Measurements from ENCODE around the gene AFF3. TPM values are rescaled to one million over a fixed set of nuclear protein-coding genes. Genes with fewer than 3 reads are reported as not detected.

The AFF3 gene
- total RNA-seq, 1 experiment from 2014 or later = not detected

GRCh38 chr2:99918389-99918788, 224.0 kb downstream of the AFF3 start:
- H3K27me3 Mint-ChIP-seq (ENCODE audit: unreplicated experiment) = peaks cover 87% of the 10 kb centered on the region
- no peak overlapping the region for H3K27ac Mint-ChIP-seq (ENCODE audit: unreplicated experiment)
- no peak for TF ChIP-seq CTCF (IDR thresholded peaks at IDR 0.05; ENCODE audit: unreplicated experiment)
- BruUV-seq (replicated peaks) = no TSS peak
- H3K4me1 Mint-ChIP-seq (ENCODE audit: low read depth, unreplicated experiment) = no peaks in the 10 kb centered on the region
- CTCF ChIA-PET = no interaction called here
- no peaks in the 10 kb centered on the region for H3K36me3 Mint-ChIP-seq (ENCODE audit: insufficient read depth, unreplicated experiment)
- no peak overlapping the region for H3K4me3 Mint-ChIP-seq (ENCODE audit: low read depth, unreplicated experiment)
- no peak for DNase-seq
- H3K9me3 Mint-ChIP-seq (ENCODE audit: low read depth, unreplicated experiment) = no peaks in the 10 kb centered on the region
- intact Hi-C loops (cut with micrococcal nuclease; ENCODE audit: unreplicated experiment) = no loop called here

- TF ChIP-seq CTCF (IDR thresholded peaks at IDR 0.05; ENCODE audit: unreplicated experiment) = no peak
- no peak for DNase-seq
- H3K27ac Mint-ChIP-seq (ENCODE audit: unreplicated experiment) = no peak overlapping the region
- CTCF ChIA-PET = no interaction called here
- H3K9me3 Mint-ChIP-seq (ENCODE audit: low read depth, unreplicated experiment) = no peaks in the 10 kb centered on the region
- intact Hi-C loops (cut with micrococcal nuclease; ENCODE audit: unreplicated experiment) = no loop called here
- H3K4me1 Mint-ChIP-seq (ENCODE audit: low read depth, unreplicated experiment) = no peaks in the 10 kb centered on the region
- no TSS peak for BruUV-seq (replicated peaks)
- H3K27me3 Mint-ChIP-seq (ENCODE audit: unreplicated experiment) = peaks cover 71% of the 10 kb centered on the region
- no peaks in the 10 kb centered on the region for H3K36me3 Mint-ChIP-seq (ENCODE audit: insufficient read depth, unreplicated experiment)
- H3K4me3 Mint-ChIP-seq (ENCODE audit: low read depth, unreplicated experiment) = no peak overlapping the region
Measured at GRCh38 chr2:99915108-99915675, 227.2 kb downstream of the AFF3 start.

GRCh38 chr2:99911736-99912135, 230.7 kb downstream of the AFF3 start:
- DNase-seq = no peak
- no peaks in the 10 kb centered on the region for H3K9me3 Mint-ChIP-seq (ENCODE audit: low read depth, unreplicated experiment)
- no peak for TF ChIP-seq CTCF (IDR thresholded peaks at IDR 0.05; ENCODE audit: unreplicated experiment)
- no peak overlapping the region for H3K4me3 Mint-ChIP-seq (ENCODE audit: low read depth, unreplicated experiment)
- peaks cover 61% of the 10 kb centered on the region for H3K27me3 Mint-ChIP-seq (ENCODE audit: unreplicated experiment)
- H3K27ac Mint-ChIP-seq (ENCODE audit: unreplicated experiment) = no peak overlapping the region
- no peaks in the 10 kb centered on the region for H3K36me3 Mint-ChIP-seq (ENCODE audit: insufficient read depth, unreplicated experiment)
- H3K4me1 Mint-ChIP-seq (ENCODE audit: low read depth, unreplicated experiment) = no peaks in the 10 kb centered on the region
- no TSS peak for BruUV-seq (replicated peaks)
- CTCF ChIA-PET = interaction anchor here (0.7 kb wide), 2 partner anchors 214 to 949 kb away, joined by 4 to 9 read pairs; no protein-coding TSS in a partner anchor
- intact Hi-C loops (cut with micrococcal nuclease; ENCODE audit: unreplicated experiment) = no loop called here

GRCh38 chr2:99910902-99911301, 231.5 kb downstream of the AFF3 start:
- no peak overlapping the region for H3K4me3 Mint-ChIP-seq (ENCODE audit: low read depth, unreplicated experiment)
- TF ChIP-seq CTCF (IDR thresholded peaks at IDR 0.05; ENCODE audit: unreplicated experiment) = no peak
- intact Hi-C loops (cut with micrococcal nuclease; ENCODE audit: unreplicated experiment) = no loop called here
- no peaks in the 10 kb centered on the region for H3K4me1 Mint-ChIP-seq (ENCODE audit: low read depth, unreplicated experiment)
- CTCF ChIA-PET = interaction anchor here (0.7 kb wide), 1 partner anchor 214 kb away, joined by 9 read pairs; no protein-coding TSS in a partner anchor
- no peaks in the 10 kb centered on the region for H3K9me3 Mint-ChIP-seq (ENCODE audit: low read depth, unreplicated experiment)
- no peak overlapping the region for H3K27ac Mint-ChIP-seq (ENCODE audit: unreplicated experiment)
- H3K36me3 Mint-ChIP-seq (ENCODE audit: insufficient read depth, unreplicated experiment) = no peaks in the 10 kb centered on the region
- BruUV-seq (replicated peaks) = no TSS peak
- peaks cover 61% of the 10 kb centered on the region for H3K27me3 Mint-ChIP-seq (ENCODE audit: unreplicated experiment)
- DNase-seq = no peak

All from Calu3 (cell line).